Ovary (tissue), 3 donors: ENCODE results near the gene UGT1A6.
"Not testable (repeated sequence)": the region's sequence is repeated elsewhere in the genome, so short reads cannot be mapped to it uniquely, and the experiment has no call there.

ENCODE experiments used
- CTCF ChIP-seq, 3 donors: fragments of 450-650 bp in 2 of 3; fragments of 200-600 bp in 1 of 3; IDR thresholded peaks; one replicate each; pipeline versions ENCODE4 v1.5.1 to v1.8.0; 2016 to 2022; ENCODE audit warnings: antibody characterized with exemption in 3 of 3, mild to moderate bottlenecking in 1 of 3
- EP300 ChIP-seq: sonication (generic); formaldehyde crosslinking; IDR thresholded peaks from one replicate; pipeline ENCODE4 v1.6.1; 2017; ENCODE audit warnings: antibody characterized with exemption
- POLR2A ChIP-seq: fragments of 450-650 bp; IDR thresholded peaks from one replicate; pipeline ENCODE4 v1.6.1; 2017; ENCODE audit warnings: antibody characterized with exemption, mild to moderate bottlenecking, moderate library complexity
- donor health status: DM: no; HTN: no; CAD: no.

DNA sequence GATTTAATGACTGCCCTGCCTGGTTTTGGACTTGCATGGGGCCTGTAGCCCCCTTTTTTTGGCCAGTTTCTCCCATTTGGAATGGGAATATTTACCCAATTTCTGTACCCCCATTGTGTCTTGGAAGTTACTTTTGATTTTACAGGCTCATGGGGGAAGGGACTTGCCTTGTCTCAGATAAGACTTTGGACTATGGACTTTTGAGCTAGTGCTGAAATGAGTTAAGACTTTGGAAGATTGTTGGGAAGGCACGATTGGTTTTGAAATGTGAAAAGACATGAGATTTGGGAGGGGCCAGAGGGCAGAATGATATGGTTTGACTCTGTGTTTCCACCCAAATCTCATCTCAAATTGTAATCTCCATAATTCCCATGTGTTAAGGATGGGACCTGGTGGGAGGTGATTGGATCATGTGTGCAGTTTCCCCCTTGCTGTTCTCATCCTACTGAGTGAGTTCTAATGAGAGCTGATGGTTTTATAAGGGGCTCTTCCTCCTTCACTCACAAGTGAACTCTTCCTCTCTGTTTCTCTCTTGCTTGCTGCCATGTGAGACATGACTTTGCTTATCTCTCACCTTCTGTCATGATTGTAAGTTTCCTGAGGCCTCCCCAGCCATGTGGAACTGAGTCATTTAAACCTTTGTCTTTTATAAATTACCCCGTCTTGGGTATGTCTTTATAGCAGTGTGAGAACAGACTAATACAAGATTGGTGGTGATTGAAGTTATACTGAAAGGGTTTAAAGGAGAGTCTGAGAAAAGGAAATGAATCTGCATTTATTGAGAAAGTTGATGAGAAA lies 58.7 kb downstream of the UGT1A6 start:
- not testable (repeated sequence) for TF ChIP-seq CTCF (IDR thresholded peaks at IDR 0.05); POLR2A; EP300
